HepG2 (cell line): ENCODE data around the gene PARN. TPM values are rescaled to one million over a fixed set of nuclear protein-coding genes. Genes with fewer than 3 reads are reported as not detected.

Experiments
- BCL3 ChIP-seq: sonication (generic); formaldehyde crosslinking; IDR thresholded peaks from 2 replicates; pipeline ENCODE4 v1.5.1; 2020; ENCODE audit warnings: mild to moderate bottlenecking, missing genetic modification reagents, moderate library complexity
- CHD4 ChIP-seq: fragments of 200-600 bp; sonication (generic); IDR thresholded peaks from 2 replicates; pipeline ENCODE4 v1.7.0; 2017; ENCODE audit warnings: mild to moderate bottlenecking, low read length, borderline replicate concordance
- CREB1 ChIP-seq, 2 experiments: fragments of 450-650 bp in 1 of 2; IDR thresholded peaks; 2 replicates each; pipeline ENCODE4 v1.6.1; 2016 to 2017; ENCODE audit warnings: control low read depth in 1 of 2, mild to moderate bottlenecking in 1 of 2, missing compliant biosample characterization in 1 of 2, missing genetic modification characterization in 1 of 2
- ETV5 ChIP-seq: IDR thresholded peaks from 2 replicates; pipeline ENCODE4 v1.6.1; 2018; ENCODE audit warnings: missing biosample characterization, missing genetic modification reagents, inconsistent platforms, borderline replicate concordance
- FOXK2 ChIP-seq: fragments of 450-650 bp; IDR thresholded peaks from 2 replicates; pipeline ENCODE4 v1.6.1; 2016
- HDAC1 ChIP-seq: sonication (generic); formaldehyde crosslinking; IDR thresholded peaks from 2 replicates; pipeline ENCODE4 v1.5.1; 2020; ENCODE audit warnings: mild to moderate bottlenecking, missing genetic modification reagents
- HMG20B ChIP-seq: conservative IDR thresholded peaks from 2 replicates; pipeline ENCODE4 v1.6.1; 2016; ENCODE audit warnings: missing genetic modification reagents, missing compliant biosample characterization
- JUNB ChIP-seq: sonication (generic); formaldehyde crosslinking; IDR thresholded peaks from 2 replicates; pipeline ENCODE4 v1.8.0; 2022; ENCODE audit warnings: missing genetic modification reagents, mild to moderate bottlenecking, borderline replicate concordance
- MED1 ChIP-seq: sonication (generic); formaldehyde crosslinking; IDR thresholded peaks from 2 replicates; pipeline ENCODE4 v1.4.0; 2020; ENCODE audit warnings: missing genetic modification reagents
- MEIS2 ChIP-seq: sonication (generic); formaldehyde crosslinking; IDR thresholded peaks from 2 replicates; pipeline ENCODE4 v1.9.0; 2021; ENCODE audit warnings: mild to moderate bottlenecking, missing genetic modification reagents
- MIER2 ChIP-seq: IDR thresholded peaks from 2 replicates; pipeline ENCODE4 v1.6.1; 2016; ENCODE audit warnings: missing biosample characterization, missing genetic modification reagents
- NCOR1 ChIP-seq: fragments of 200-600 bp; sonication (generic); IDR thresholded peaks from 2 replicates; pipeline ENCODE4 v1.7.0; 2017; ENCODE audit warnings: antibody characterized with exemption, low read length, borderline replicate concordance
- RAD21 ChIP-seq: fragments of 450-650 bp; formaldehyde crosslinking; IDR thresholded peaks from 2 replicates; pipeline ENCODE4 v1.5.0; 2020; ENCODE audit warnings: mild to moderate bottlenecking
- RXRB ChIP-seq: IDR thresholded peaks from 2 replicates; pipeline ENCODE4 v1.6.1; 2016; ENCODE audit warnings: borderline replicate concordance, missing genetic modification reagents, missing compliant biosample characterization
- TBX2 ChIP-seq: sonication (generic); formaldehyde crosslinking; IDR thresholded peaks from 2 replicates; pipeline ENCODE4 v1.5.0; 2020; ENCODE audit warnings: missing genetic modification reagents, mild to moderate bottlenecking, borderline replicate concordance
- ZMYM4 ChIP-seq: sonication (generic); formaldehyde crosslinking; IDR thresholded peaks from 2 replicates; pipeline ENCODE4 v1.8.1; 2023; ENCODE audit warnings: mild to moderate bottlenecking, missing genetic modification reagents
- ZNF205 ChIP-seq: IDR thresholded peaks from 2 replicates; pipeline ENCODE4 v1.6.1; 2018; ENCODE audit warnings: missing biosample characterization, missing genetic modification reagents
- ZNF354B ChIP-seq: sonication (generic); formaldehyde crosslinking; IDR thresholded peaks from 2 replicates; pipeline ENCODE4 v1.8.0; 2022; ENCODE audit warnings: mild to moderate bottlenecking, missing genetic modification reagents
- ZNF451 ChIP-seq: sonication (generic); formaldehyde crosslinking; IDR thresholded peaks from 2 replicates; pipeline ENCODE4 v1.5.0; 2020; ENCODE audit warnings: mild to moderate bottlenecking, missing genetic modification reagents
- ZNF580 ChIP-seq: IDR thresholded peaks from 2 replicates; pipeline ENCODE4 v1.6.1; 2016; ENCODE audit warnings: low read depth, borderline replicate concordance
- ZNF713 ChIP-seq: sonication (generic); formaldehyde crosslinking; IDR thresholded peaks from 2 replicates; pipeline ENCODE4 v1.4.0; 2020; ENCODE audit warnings: mild to moderate bottlenecking, missing genetic modification reagents
- ZSCAN22 ChIP-seq: sonication (generic); formaldehyde crosslinking; IDR thresholded peaks from 2 replicates; pipeline ENCODE4 v1.4.0; 2020; ENCODE audit warnings: mild to moderate bottlenecking, missing genetic modification reagents
- polyA plus RNA-seq, 8 experiments: library from polyadenylated mRNA; depleted of rRNA in 3 of 8; stranded (reverse) in 7 of 8; unstranded in 1 of 8; fragments of >200 nt; fragmentation: Illumina TruSeq in 4 of 8; extraction: Trizol in 4 of 8; gene quantifications; 2 replicates each; pipeline versions ENCODE4 v1.2.1 to v1.2.3, GENCODE V29; 2011 to 2016; ENCODE audit warnings: low read depth in 4 of 8, missing spikeins in 1 of 8, mixed read lengths in 1 of 8; ENCODE audit not compliant: insufficient read depth in 1 of 8
- total RNA-seq, 5 experiments: library from RNA; depleted of rRNA; stranded (reverse); fragments of >200 nt; fragmentation: Illumina TruSeq; extraction: Trizol; gene quantifications; 2 replicates each; pipeline ENCODE4 v1.2.3, GENCODE V29; 2016; ENCODE audit warnings: low read depth in 1 of 5
- TF ChIP-seq, protein P1 (sequence below): sonication (generic); formaldehyde crosslinking; IDR thresholded peaks from 2 replicates; pipeline ENCODE4 v1.5.0; 2020; ENCODE audit warnings: mild to moderate bottlenecking, missing genetic modification reagents, borderline replicate concordance

Gene PARN
- total and polyA plus RNA-seq, 2 of the 13 experiments (the other 11 are each of a cell fraction or from before 2014, with no cell fraction given), result 13.3 to 47.6 TPM

- TF ChIP-seq FOXK2 (0 out of 2 replicates have a peak, but pooled peaks have one; percentile 64), RXRB (CRISPR knock-in tag) (0 out of 2 replicates have a peak, but pooled peaks have one; percentile 53), CHD4 (peak; percentile 79; the same call in 1 of the 2 replicates), MIER2 (CRISPR knock-in tag) (peak; percentile 37; the same call in 1 of the 2 replicates), ZNF205 (CRISPR knock-in tag) (peak; percentile 69; the same call in 1 of the 2 replicates), ETV5 (CRISPR knock-in tag) (peak; percentile 31; the same call in 1 of the 2 replicates), RAD21 (peak; percentile 21; the same call in 1 of the 2 replicates), CREB1 (IDR thresholded peaks at IDR 0.05) (no peak), CREB1 (CRISPR knock-in tag; IDR thresholded peaks at IDR 0.05) (peak; percentile 23; the same call in 1 of the 2 replicates), HDAC1 (CRISPR knock-in tag) (peak; percentile 59; the same call in 1 of the 2 replicates), ZNF451 (no peak), ZNF354B (CRISPR knock-in tag) (0 out of 2 replicates have a peak, but pooled peaks have one; percentile 48), ZMYM4 (CRISPR knock-in tag) (peak; percentile 32; the same call in 1 of the 2 replicates), TBX2 (CRISPR knock-in tag) (peak; percentile 20; the same call in 1 of the 2 replicates), ZNF713 (no peak), NCOR1 (peak; percentile 17; the same call in 1 of the 2 replicates), MEIS2 (CRISPR knock-in tag) (0 out of 2 replicates have a peak, but pooled peaks have one; percentile 28), ZNF580 (CRISPR knock-in tag) (peak; percentile 69; the same call in 1 of the 2 replicates), MED1 (peak; percentile 57; the same call in 1 of the 2 replicates), HMG20B (0 out of 2 replicates have a peak, but pooled peaks have one; percentile 34), ZSCAN22 (CRISPR knock-in tag) (no peak), JUNB (CRISPR knock-in tag) (no peak), BCL3 (CRISPR knock-in tag) (0 out of 2 replicates have a peak, but pooled peaks have one; percentile 24)
- TF ChIP-seq, protein P1, sequence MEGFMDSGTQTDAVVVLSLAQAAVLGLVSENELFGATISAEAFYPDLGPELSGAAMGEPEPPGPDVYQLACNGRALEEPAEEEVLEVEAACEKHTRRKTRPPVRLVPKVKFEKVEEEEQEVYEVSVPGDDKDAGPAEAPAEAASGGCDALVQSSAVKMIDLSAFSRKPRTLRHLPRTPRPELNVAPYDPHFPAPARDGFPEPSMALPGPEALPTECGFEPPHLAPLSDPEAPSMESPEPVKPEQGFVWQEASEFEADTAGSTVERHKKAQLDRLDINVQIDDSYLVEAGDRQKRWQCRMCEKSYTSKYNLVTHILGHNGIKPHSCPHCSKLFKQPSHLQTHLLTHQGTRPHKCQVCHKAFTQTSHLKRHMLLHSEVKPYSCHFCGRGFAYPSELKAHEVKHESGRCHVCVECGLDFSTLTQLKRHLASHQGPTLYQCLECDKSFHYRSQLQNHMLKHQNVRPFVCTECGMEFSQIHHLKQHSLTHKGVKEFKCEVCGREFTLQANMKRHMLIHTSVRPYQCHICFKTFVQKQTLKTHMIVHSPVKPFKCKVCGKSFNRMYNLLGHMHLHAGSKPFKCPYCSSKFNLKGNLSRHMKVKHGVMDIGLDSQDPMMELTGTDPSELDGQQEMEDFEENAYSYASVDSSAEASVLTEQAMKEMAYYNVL (CRISPR knock-in tag), result peak; percentile 40; the same call in 1 of the 2 replicates
- TF ChIP-seq, all 625 proteins: peak for 126
Observed at GRCh38 chr16:14475370-14476139, 154.5 kb downstream of the PARN start (continued).
